Erythroblast (primary cell): ENCODE measurements around the gene ZNF646.

Source experiments
- DNase-seq, 2 experiments: peaks; one replicate each; lab custom pipeline; 2025; lab: John Stamatoyannopoulos, UW
- GATA1 ChIP-seq: IDR thresholded peaks from 2 replicates; pipeline ENCODE4 v1.6.1; 2011; ENCODE audit warnings: low read depth, mild to moderate bottlenecking, control low read depth, low read length, moderate library complexity
- POLR2A ChIP-seq: IDR thresholded peaks from 2 replicates; pipeline ENCODE4 v1.6.1; 2011; ENCODE audit warnings: mild to moderate bottlenecking, low read length

The ZNF646 gene

DNA sequence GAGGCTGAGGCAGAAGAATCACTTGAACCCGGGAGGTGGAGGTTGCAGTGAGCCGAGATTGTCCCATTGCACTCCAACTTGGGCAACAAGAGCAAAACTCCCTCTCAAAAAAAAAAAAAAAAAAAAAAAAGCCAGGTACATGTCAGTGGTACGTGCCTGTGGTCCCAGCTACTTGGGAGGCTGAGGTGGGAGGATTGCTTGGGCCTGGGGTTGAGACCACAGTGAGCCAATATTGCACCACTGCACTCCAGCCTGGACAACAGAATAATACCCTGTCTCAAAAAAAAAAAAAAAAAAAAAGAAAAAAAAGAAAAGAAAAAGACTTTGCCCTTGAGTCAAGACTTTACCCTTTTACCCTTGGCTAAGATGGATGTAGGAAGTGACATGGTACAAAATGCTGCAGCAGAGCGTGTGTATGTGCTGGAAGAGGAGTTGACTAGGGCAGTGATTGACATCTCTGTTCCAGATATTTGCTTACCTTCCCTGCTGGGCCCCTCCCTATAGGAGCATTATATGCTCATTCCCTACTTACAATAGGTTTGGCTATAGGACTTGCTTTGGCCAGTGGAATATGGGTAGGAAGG is 30.2 kb upstream of the ZNF646 start:
- TF ChIP-seq POLR2A (no peak), GATA1 (no peak)
- DNase-seq = no peak

DNA sequence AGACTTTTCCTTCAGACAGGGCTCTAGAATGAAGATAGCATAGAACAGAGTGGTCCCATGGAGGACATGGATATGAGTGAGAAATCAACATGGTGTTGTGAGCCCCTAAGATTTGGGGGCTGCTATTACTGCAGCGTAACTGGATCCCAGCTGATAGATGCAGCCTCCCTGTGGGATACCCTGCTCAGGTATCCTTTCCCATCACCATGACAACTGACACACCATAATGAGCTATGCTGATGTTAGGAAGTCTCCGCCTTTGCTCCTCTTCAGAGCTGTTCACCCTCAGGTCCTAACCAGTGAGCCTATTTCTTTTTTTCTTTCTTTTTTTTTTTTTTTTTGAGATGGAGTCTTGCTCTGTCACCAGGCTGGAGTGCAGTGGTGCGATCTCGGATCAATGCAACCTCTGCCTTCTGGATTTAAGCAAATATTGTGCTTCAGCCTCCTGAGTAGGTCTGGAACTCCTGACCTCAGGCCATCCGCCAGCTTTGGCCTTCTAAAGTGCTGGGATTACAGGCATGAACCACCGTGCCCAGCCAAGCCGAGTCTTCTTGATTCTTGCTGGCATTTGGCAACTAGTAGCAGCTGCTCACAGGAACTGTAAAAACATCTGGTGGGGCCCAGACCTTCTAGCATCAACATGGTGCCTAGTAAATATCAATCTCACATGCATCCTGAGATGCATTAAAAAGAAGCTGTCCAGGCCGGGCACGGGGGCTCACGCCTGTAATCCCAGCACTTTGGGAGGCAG is 23.8 kb upstream of the ZNF646 start:
- TF ChIP-seq GATA1 = no peak
- TF ChIP-seq POLR2A = no peak

DNA sequence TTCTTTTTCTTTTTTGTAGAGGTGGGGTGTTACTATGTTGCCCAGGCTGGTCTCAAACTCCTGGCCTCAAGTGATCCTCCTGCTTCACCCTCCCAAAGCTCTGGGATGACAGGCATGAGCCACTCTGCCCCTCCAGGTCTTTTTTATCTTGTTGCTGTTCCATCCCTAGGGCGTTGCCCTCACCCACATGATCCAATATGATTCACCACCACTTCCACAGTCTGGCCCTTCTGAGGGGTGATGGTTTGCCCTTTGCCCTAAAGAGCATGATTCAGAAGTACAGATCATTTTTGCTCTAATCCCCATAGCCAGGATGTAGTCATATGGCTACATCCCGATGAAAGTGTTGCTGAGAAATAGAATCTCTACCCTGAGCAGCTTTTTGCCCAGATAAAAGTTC is 22.1 kb upstream of the ZNF646 start:
- no peak for TF ChIP-seq POLR2A
- TF ChIP-seq GATA1 = no peak
- peak in 1 of 2 experiments; percentile 75 for DNase-seq

More for the DNA sequence above, 23.8 kb upstream of the ZNF646 start:
- DNase-seq = no peak

DNA sequence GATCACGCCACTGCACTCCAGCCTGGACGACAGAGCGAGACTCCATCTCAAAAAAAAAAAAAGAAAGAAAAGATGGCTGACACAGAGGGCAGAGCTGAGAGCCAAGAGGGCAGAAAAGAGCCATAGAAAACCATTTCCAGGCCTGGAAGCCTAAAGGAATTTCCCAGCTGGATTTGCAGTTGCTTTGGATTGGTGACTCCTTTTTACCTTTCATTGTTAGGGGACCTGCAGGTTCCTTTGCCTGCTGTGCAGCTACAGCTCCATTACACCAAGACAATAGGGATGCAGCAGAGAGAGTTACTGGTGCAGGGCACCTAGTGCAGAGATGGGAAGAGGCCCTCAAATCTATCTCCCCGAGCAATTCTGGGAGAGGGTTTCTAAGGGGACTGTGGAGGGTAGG is 18.6 kb upstream of the ZNF646 start:
- TF ChIP-seq GATA1 (no peak), POLR2A (no peak)

DNA sequence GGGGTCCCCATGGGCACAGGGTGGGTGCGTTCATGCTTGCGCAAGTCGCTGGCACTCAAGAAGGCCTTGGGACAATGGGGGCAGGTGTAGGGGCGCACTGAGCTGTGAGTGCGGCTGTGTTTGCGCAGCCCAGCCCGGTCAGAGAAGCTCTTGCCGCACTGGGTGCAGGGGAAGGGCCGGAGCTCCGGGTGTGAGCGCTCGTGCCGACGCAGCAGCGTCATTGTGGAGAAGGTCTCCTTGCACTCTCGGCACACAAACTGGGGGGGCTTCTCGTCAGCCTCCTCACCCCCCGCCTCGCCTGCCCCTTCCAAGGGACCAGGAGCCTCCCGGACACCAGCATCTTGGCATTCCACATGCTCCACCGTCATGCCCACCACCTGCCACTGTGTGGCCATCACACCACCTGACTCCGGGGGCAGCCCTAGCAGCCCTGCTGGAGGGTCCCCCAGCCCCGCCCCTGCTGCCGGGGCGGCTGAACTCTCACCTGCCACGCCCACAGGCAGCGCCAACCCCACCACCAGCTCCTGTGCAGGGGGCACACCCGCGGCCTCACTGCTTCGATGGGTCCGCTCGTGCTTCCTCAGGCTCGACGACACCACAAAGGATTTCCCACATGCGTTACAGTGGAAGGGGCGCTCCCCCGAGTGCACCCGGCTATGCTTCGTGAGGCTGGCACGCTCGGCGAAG is 13.0 kb upstream of the ZNF646 start:
- DNase-seq = no peak
- TF ChIP-seq POLR2A = no peak
- no peak for TF ChIP-seq GATA1

More for the DNA sequence above, 18.6 kb upstream of the ZNF646 start:
- no peak for DNase-seq

DNA sequence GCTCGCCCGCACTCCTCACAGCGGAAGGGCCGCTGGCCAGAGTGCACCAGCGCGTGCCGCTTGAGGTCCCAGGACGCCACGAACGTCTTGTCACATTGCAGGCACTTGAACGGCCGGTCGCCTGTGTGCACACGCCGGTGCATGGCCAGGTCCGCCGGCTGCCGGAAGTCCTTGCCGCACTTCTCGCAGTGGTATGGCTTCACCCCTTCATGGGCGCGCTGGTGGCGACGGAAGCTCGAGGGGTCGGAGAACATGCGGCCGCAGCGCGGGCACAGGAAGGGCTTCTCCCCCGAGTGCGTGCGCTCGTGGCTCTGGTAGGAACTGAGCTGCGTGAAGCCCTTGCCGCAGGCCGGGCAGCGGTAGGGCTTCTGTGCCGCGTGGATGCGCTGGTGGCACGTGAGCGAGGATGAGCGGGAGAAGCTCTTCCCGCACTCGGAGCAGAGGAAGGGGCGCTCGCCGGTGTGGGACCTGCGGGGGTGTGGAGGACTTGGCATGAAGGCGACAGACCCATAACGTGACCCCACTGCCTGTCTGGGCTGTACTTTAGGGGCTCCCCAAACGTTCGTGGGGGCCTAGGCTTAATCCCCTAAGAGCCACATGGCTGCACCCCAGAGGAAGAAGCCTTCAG is 12.3 kb upstream of the ZNF646 start:
- no peak for DNase-seq
- TF ChIP-seq GATA1 = no peak
- TF ChIP-seq POLR2A = no peak

DNA sequence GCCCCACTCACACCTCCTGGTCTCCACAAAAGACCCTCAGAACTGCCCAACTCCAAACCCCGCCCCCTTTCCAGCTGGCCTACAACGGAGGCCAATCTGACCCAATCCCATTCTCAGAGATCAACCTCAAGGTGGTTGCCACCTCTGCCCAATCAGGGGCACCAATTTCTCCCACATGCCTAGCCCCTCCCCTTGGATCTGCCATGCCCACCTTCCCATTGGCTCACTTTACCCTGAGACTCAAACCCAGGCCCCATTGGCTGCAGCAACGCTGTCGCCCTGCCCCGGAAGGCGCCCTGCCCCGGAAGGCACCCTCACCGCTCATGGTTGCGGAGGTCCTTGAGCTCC is 10.8 kb upstream of the ZNF646 start:
- TF ChIP-seq POLR2A (no peak), GATA1 (no peak)
- no peak for DNase-seq

DNA sequence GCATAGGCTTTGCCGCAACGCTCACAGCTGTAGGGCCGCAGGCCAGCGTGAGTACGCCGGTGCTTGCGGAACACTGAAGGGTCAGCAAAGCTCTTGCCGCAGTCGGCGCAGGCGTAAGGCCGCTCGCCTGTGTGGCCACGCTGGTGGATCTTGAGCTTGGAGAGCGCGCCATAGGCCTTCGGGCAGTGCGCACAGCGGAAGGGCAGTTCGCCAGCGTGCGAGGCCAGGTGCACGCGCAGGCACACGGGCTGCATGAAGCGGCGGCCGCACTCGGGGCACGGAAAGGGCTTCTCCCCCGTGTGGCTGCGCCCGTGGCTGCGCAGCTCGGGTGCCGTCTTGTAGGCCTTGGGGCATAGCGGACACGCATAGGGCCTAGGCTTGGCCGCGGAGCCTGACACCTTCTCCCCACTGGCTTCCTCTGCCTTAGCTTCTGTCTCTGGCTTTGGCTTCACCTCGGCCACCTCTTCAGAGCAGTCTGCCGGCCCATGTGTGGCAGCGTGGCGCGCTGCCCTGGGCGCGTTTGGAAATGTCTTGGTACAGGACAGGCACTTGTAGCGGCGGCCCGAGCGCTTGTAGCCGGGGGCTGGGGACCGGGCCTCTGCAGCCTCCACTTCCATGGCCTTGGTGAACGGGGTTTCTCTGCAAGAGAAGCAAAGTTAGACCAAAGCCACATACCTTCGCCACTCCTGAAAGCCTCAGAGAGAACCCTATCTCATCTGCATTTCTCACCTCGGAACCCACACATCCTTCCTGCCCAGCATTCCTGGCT is 10.2 kb upstream of the ZNF646 start:
- no peak for DNase-seq
- TF ChIP-seq POLR2A = no peak
- TF ChIP-seq GATA1 = no peak

DNA sequence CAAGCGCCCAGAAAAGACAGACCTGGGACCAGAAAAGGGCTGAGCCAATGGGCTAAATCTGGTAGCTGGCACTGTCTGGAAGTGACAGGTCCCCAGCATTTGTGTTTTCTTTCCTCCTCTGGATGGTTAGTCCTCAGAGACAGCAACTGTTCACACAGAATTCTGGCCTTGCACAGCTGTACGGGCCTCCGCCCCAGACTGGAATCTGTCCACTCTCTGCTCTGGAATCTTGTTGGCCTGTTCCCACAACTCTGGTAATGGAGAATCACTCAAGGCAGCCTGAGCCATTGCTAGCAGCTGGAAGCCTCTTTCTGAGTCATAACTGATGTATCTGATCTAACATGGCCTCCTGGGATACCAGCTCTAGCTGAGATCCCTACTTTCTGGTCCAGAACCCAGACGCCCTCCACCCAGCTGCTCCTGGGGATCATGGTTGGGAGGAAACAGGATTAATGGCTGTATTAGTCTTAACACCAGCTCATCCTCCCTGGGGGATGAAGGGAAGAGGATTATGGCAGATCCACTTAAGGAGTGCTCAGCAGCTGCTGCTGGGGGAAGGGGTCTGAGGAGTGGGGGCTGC is 9.2 kb upstream of the ZNF646 start:
- TF ChIP-seq POLR2A (no peak), GATA1 (no peak)
- no peak for DNase-seq

DNA sequence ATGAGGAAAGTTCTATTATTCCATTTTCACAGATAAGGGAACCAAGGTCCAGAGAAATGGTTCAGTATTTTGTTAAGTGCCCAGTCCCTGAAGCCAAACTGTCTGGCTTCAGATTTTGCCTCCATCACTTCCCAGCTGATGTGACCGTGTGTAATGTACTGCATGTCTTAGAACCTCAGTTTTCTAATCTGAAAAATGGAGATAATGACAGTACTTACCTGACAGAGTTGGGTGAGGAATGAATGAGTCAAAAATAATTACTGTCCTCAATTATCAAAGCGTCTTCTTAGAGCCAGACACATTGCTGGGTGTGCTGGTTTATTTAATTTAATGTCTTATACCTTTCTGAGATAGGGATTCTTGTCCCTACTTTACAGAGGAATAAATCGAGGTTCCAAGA is 6.9 kb upstream of the ZNF646 start:
- DNase-seq = no peak
- TF ChIP-seq POLR2A (no peak), GATA1 (no peak)

DNA sequence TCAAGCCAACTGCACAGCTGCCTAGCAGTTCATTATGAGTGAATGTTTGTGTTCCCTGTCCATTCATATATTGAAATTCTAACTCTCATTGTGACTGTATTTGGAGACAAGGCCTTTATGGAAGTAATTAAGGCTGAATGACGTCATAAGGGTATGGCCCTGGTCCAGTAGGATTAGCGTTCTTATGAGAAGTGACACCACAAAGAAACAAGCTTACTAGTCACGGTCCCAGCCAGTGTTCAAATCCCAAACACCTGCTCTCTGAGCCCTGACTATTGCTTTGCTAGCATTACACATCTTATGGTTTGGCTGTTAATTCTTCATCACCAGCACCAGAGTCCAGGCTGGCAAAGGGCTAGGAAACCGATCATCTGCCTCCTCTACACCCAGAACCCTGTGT is 2.4 kb upstream of the ZNF646 start:
- TF ChIP-seq POLR2A (no peak), GATA1 (no peak)
- no peak for DNase-seq

DNA sequence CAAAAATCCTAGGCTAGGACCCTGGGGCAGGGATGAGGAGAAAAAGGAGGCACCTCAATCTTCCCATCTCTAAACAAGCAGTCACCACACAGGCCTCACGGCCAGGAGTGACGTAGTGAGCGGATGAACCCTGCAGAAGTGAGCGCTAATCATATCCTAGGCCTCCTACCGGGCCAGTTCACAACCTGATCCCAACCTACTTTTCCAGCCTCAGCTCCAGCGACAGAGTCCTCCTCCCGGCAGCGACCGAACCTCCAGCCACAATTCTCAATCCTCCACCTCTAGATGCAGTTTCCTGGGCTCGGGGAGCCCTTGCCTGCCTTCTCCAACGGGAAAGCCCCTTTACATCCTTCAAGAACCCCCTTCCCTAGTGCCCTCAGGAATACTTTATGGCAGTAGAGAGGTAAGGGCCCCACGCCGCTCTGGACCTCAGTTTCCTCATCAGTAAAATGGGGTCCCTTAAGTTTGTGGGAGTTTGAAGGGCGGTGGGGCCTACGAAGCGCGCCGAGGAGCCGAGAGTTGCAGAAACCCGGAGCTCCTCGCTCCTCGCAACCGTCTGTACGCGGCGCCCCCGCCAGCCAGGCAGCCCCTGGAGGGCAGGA is 1.6 kb upstream of the ZNF646 start:
- DNase-seq = peak; percentile 63 to 65
- TF ChIP-seq POLR2A (no peak), GATA1 (no peak)
